ENCODE data around the gene CDC45.
A peak's percentile ranks its signal among the peaks of the same experiment; 100 is the strongest.

Gene CDC45

DNA sequence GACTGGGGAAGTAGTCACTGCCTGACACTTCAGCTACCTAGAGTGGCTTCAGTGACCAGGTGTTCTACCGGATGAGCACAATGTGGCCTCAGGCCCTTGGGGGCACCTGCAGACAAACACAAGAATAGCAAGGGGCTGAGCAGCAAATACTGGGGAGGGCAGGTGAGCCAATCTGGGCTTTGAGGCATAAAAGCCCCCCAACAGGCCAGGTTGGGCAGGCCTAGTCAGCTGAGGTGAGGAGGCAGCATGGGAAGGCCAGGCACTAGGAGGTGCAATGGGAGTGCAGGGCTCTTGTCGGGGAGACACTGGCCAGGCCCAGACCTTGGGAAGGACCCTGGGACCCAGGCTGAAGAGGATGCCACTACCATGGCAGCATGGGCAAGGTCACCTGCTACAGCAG lies 9.7 kb upstream of the CDC45 start:
- DNase-seq = no peak

DNA sequence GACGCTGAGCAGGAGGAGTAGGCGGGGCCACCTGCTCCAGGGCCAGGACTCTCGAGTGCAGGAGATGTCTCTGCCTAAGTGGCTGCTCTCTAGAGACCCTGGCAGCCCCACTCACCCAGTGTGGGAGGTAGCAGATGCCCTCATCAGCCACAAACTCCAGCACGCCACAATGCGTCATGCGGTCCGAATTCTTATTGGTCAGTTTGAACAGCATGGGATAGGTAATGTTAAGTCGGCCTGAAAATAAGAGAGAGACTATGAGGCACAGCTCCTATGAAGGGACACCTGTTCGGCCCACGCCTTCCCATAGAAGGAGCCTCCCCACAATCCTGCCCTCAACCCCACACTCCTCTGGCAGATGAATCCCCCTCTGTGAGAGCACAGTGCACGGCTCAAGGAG lies 8.1 kb upstream of the CDC45 start:
- DNase-seq = no peak

DNA sequence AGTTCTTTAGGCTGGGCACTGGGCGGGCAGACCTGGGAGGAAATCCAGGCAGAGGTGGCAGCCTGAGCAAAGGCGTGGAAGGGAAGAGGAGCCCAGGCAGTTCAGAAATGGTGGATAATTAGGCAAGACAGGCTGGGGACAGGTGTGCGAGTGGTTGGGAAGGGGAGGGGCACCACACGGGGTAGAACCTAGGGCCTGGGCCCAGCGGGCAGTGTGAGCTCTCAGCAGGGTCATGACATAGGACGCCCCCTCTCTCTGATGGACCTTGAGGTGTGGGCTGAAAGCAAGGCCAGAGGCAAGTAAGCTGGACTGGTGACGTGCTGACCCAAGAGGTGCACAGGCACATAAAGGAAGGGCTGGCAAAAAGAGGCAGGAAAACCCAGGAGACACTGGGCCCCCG lies 7.5 kb upstream of the CDC45 start:
- DNase-seq = no peak

DNA sequence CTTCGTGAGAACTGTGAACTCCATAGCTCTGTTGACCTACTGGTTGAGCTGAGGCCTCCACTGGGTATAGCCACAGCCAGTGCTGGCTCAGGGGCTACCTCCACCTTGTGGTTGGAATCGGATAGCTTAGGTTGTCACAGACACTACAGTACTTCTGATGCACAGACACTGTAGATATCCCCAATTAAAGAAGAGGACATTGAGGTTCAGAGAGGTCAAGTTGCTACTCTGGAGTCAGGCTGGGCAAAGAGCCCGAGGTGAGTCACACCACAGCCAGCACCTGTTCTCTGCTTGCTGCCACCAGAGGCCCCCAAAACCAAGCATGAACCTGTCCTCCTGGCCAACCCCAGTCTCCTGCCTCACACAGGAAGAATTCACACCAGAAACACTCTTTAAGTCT lies 6.1 kb upstream of the CDC45 start:
- DNase-seq = no peak

DNA sequence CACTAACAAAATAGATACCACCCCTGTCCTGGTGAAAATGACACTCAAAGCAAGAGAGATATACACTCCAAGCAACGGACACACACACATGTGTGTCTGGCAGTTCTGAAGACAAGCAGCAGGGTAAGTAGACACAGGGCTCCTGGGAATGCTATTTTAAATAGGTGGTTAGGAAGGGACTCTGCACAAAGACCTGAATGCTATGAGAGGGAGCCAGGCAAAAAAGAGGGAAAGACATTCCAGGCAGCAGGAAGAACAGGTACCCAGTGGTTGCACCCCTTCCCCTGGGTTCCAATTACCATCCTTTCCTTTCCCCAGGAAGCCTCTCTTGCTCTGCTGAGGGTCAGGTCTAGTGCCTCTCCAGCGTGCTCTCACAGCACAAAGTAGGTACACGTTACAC lies 3.7 kb upstream of the CDC45 start:
- DNase-seq = no peak

DNA sequence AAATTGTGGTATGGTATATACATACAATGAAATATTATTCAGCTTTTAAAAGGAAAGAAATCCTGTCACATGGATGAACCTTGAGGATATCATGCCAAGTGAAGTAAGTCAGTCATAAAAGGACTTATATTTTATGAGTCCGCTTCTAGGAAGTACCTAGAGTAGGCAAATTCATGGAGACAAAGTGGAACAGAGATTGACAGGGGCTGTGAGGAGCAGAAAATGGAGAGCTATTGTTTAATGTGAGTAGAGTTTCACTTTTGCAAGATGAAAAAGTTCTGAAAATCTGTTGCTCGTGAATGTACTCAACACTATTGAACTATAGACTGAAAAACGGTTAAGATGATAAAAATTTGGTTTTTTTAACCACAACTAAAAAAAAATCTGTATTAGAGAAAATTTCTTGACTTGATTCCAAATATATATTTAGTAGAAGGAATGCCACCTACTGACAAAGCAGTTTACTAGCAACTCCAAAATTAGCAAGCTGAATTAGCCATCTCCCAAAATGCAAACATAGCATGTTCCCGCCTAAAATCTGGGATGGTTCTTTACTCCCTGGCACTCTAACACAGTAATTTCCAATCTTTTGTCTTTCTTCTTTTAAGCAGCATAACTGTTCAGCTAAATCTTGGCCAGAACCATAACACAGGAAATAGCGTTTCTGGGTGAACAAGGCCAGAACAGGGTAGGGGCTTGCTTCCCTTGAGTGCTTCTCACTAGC lies 2.2 kb upstream of the CDC45 start:
- no peak for DNase-seq

DNA sequence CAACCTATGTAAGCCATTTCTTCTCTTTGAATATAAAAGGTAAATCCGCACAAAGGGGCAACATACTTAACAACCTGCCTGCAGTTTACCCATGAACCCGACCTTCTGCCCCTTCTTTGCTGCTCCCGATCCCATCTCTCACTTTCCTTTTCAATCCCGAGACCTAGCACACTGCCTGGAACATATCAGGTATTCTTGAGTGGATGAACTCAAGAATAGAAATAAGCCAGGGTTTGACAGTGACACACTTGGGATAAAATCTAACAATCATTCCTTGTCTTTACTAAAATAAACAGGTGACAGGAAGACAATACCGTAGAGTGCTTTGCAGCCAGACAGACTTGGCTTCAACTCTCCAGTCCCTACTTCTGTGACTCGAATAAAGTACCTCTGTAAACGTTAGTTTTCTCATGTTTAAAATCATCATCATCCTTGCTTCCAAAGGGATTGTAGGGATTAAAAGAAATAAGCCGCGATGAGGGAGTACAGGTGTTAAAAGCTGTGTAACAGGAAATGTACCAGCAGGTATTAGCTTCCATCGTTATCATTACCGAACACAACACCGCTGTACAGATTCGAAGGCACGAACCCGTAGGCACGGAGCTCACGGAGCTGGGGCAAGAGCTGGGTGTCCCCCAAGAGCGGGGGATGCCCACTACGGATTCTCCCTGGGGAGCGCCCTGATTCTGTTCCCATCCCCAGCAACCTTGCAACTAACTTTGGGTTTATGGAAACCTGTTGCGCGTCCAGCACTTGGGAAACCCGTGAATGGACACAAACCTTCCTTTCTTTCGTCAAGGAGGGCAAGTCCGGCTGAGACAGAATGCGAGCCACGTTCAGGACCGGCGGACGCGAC lies 1.4 kb upstream of the CDC45 start:
- DNase-seq = peak in 1 of 14 donors; percentile 43

DNA sequence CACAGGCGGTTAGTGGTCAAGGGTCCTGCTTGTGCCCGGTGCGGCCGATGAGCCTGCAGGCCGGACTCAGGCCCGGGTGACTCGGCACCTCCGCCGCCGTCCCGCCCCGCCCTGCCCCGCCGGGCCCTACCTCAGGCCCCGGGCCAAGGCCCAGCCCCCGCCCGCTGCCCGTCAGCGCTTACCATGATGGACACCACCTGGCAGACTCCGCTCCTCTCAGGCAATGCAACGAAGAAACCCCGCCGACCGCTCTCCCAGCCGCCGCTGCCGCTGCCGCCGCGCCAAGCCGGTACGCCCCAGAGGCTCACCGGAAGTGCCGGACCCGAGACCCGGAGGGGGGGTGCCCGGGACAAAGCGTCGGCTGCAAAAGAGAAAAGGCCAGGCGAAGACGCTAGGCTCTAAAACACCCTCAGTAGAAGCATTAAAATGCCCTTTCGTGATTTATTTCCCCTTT lies 792 bp upstream of the CDC45 start, which contains the start of gene UFD1:
Gene UFD1 (minus strand): TSS at position 293 of the 454 bp plus-strand sequence. CDS start 108 bp downstream, at position 185.
- peak in 13 of 14 donors; percentile 49 to 90 (median 84) for DNase-seq

DNA sequence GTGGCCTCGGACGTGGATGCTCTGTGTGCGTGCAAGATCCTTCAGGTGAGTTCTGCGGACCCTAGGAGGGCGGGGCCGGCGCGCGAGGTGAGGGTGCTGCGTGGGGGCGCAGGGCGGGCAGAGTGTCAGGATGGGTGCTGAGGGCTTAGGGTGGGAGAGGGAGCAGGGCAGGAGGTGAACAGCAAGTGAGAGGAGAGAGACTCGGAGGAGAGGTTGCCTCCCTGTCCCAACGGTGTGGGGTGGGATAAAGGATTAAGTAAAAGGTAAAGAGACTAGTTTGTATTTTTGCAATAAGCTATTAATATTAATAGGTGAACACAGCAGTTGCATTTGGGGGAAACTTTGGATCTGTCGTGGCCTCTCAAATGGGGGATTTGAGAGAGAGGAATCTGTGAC lies 451 bp downstream of the CDC45 start:
- DNase-seq = no peak

DNA sequence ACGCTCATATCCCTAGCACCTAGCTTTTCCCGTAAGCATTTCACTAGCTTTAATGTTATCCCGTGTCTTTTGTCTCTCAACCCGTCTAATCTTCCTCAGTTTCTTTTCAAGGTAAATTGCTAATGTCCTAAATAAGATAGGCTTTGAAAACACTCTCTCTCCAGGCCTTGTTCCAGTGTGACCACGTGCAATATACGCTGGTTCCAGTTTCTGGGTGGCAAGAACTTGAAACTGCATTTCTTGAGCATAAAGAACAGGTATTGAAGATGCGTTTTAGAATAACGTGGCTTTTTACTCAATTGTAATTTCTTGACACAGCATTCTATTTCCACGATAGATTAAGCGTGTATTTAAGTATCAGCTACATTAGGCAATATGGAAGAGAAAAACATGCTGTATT lies 1.1 kb downstream of the CDC45 start:
- no peak for DNase-seq

DNA sequence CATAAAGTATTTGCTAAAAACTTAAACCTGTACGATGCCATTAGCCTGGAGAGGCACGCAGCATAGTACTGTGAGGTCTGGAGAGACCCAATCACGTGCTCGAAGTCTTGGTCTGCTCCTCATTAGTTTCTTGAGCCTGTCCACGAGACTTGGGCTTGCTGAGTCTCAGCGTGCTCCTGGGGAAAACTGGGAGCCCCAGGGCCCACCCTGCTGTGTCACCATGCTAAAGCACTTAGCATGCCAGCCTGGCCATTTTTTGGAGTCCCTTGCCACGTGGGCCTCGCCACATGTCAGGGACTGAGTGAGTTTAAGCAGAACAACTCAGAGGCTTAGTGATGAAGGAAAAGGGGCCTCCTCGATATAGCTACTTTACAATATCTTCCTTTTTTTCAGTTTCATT lies 2.6 kb downstream of the CDC45 start:
- DNase-seq = no peak

DNA sequence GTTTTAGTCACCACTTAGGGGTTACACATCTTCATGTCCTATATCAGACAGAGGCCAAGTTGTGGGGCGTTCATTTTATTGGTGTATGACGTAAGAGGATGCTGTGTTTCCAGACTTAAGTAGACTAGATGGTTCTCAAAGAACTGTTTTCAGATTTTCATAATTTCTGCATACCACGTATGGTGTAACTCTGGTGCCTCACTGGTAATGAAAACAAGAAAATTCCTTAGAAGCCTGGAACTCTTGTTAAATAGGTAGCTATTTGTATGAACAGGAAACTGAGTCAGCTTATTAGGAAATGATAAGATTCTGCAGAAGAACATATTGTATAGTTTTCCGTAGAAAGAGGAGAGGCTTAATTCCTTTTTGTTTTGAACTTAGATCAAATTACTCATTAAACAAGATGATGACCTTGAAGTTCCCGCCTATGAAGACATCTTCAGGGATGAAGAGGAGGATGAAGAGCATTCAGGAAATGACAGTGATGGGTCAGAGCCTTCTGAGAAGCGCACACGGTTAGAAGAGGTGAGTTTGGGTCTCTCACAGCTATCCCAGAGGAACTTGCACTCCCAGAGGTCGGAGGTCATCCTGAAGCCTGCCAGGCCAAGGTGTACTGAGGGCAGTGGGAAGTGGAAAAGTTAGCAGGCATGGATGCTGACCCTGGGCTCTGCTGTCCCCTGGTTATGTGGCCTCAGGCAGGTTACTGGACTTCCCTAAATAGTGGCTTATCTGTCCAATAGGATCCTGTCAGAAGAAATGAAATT lies 3.9 kb downstream of the CDC45 start:
- DNase-seq = no peak

DNA sequence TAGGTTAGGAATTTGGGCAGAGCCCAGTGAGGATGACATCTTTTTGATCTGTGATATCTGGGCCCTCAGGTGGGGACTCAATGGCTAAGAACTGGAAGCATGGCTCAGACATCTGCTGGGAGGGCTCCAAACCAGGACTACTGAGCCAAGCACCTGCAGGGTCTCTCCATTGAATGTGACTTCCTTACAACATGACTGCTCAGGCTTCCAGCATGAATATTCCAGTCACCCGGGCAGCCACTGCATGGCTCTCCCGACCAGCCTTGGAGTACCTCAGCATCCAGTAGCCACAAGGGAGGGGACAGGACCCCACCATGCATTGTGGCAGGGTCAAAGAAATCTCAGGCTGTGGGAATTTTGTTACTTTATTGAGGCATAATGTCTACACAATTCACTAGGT lies 8.6 kb downstream of the CDC45 start:
- DNase-seq = no peak

DNA sequence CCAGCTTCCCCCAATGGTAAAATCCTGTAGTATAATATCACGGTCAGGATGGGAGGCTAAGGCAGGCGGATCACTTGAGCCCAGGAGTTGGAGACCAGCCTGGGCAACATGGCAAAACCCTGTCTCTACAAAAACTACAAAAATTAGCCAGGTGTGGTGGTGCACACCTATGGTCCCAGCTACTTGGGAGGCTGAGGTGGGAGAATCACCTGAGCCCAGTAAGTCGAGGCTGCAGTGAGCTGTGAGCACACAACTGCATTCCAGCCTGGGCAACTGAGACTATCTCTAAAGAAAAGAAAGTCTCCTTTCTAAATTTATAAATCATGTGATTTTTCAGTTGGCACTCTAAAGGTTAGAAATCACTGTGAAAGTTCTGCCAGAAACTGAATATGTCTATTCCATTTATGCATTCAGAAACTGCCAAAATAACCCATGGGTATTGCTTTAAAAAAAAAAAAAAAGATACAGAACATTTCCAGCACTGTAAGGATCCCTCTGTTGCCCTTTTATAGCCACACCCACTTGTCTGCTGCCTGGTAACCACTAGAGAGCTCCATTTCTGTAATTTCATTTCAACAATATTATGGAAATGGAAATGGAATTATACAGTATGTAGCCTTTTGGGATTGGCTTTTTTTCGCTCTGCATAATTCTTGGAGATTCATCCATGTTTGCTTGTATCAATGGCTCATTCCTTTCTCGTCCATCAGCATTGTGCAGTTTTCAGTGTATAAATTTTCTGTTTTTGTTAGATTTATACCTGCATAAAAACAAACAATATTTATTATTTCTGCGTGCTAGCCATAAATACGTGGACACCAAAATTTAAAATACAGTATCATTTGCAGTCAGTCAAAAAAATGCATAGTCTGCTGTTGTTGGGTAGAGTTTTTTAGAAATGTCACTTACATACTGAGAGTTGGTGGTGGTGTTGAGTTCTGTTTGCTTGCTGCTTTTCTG lies 9.4 kb downstream of the CDC45 start:
- DNase-seq = no peak

DNA sequence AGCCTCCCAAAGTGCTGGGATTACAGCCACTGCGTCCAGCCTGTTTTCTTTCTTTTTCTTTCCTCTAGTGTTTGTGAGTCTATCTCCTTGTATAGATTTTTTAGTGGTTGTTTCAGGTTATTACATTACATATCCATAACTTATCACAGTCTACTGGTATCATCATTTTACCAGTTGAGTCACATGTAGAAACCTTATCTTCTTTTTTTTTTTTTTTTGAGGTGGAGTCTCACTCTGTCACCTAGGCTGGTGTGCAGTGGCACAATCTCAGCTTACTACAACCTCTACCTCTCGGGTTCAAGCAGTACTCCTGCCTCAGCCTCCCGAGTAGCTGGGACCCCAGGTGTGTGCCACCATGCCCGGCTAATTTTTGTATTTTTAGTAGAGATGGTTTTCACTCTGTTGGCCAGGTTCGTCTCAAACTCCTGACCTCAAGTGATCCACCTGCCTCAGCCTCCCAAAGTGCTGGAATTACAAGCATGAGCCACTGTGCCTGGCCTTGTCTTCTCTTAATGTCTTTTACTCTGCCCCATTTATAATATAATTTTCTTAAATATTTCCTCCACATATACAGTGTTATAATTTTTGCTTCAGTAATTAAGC lies 11.0 kb downstream of the CDC45 start:
- no peak for DNase-seq

DNA sequence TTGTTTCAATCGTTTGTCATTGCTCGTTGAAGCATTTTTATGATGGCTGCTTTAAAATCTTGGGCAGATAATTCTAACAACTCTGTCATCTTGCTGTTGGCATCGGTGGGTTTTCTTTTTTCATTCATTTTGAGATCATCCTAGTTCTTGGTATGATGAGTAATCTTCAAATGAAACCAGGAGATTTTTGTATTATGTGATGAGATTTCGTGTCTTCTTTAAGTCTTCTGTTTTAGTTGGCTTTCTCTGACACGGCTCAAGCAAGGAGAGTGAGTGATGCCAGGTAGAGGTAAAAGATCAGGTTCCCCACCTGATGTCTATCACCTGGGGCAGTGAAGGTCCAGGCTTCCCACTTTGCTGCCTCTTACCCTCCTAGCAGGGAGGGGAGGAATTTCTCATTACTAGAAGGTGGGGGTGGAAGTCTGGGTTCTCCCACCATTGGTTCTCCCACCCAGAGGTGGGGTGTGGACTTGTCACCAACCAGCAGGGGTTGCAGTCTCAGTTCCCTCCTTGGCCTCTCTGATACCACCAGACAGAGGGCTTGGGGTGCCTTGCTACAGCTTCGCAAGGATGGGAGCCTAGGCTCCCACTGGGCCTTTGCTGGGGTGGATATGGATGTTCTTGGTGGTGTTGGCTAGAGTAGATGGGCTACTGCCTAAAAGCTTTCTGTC lies 12.9 kb downstream of the CDC45 start:
- DNase-seq = no peak

DNA sequence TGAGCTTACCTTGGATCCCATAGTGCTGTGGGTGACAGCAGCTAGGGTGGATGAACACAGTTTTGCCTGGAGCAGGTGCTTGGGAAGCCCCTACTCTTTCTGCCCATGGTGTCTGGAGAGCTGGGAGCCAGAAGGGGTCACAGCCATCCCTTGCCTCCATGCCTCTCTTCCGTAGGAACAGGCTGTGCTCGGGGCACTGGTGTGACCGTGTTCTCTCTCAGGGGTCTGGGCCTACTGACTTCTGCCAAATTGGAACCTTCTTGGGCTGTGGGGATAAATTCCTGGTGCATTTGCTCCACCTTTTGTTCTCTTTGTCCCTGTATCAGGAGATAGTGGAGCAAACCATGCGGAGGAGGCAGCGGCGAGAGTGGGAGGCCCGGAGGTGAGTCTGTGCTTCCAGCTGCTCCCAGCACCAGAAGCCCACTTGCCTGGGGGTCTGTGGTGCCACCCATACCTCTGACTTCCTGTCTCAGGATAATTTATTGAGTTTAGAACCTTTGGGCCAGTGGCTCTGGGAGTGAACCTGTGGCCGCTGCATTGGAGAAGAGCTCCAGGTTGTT lies 14.4 kb downstream of the CDC45 start:
- no peak for DNase-seq

DNA sequence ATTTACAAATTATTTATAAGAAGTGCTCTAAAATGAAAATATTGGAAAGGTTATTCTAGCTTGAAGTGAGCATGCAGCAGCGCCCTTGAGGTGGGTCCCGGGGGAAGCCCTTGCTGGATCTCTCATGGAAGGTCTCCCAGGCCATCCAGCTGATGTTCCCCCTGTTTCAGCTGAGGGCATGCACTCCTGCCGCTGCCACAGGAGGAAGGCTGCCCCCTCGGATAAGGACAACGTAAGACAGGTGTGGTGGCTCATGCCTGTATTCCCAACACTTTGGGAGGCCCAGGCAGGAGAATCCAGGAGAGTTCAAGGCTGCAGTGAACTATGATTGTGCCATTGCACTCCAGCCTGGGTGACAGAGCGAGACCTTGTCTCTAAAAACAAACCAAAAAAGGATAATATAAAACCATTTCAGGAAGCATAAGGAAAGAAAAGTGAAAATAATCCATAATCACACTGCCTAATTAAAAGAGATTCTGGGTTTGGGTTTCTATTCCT lies 15.0 kb downstream of the CDC45 start:
- DNase-seq = no peak

DNA sequence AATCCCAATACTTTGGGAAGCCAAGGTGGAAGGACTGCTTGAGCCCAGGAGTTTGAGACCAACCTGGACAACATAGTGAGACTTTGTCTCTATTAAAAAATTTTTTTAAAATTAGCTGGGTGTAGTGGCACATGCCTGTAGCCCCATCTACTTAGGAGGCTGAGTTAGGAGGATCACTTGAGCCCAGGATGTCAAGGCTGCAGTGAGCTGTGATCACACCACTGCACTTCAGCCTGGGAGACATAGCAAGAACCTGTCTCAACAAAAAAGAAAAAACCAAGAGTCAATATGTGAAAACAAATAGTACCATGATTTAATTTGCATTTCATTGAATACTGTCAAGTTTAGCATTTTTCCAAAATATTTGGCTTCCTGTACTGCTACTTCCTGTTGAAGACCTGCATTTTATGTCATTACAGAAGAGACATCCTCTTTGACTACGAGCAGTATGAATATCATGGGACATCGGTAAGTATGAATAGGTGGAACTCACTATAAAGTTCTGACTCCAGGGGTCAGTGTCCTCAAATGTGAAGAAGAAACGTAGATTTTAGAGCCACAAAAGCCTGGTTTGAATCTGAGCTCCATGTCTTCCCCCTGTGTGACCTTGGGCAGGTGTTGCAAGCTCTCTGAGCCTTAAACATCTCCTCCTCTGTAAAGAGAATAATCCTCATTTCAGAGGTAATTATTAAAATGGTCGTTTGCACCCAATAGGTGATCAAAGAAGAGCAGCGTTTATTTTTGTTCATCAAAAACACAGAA lies 16.0 kb downstream of the CDC45 start:
- DNase-seq = no peak

DNA sequence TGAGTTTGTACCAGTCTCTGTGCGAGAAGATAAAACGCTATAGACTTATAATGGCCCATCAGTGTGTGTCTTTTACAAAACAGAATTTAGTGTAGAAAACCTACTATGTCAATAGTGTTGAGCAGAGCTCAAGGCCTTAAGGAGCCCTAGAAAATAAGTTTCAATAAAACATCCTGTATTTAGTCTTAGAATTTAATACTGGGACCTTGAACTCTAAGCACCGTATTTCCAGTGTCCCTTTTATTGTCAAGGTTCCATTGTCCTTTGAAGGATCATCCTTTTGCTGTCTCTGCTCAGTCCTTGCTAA lies 16.6 kb downstream of the CDC45 start:
- no peak for DNase-seq
